GM12872 (cell line): ENCODE measurements around the gene DDX47.

ENCODE experiments used
- CTCF ChIP-seq: IDR thresholded peaks from 3 replicates; pipeline ENCODE4 v1.5.1; 2011; ENCODE audit warnings: low read depth, mild to moderate bottlenecking, low read length, moderate library complexity; ENCODE audit not compliant: insufficient read depth

The DDX47 gene

GRCh38 chr12:12818701-12819100 is 5.6 kb downstream of the DDX47 start:
- TF ChIP-seq CTCF = no peak

- TF ChIP-seq CTCF = no peak
These were observed 6.1 kb downstream of the DDX47 start for GRCh38 chr12:12819221-12819620.

- no peak for TF ChIP-seq CTCF
These were observed 6.7 kb downstream of the DDX47 start for GRCh38 chr12:12819752-12820311.

GRCh38 chr12:12821975-12822374 is 8.8 kb downstream of the DDX47 start:
- TF ChIP-seq CTCF = no peak

- no peak for TF ChIP-seq CTCF
These were observed 9.7 kb downstream of the DDX47 start for GRCh38 chr12:12822886-12823285.

- TF ChIP-seq CTCF = no peak
These were observed 10.2 kb downstream of the DDX47 start for GRCh38 chr12:12823300-12823699.

GRCh38 chr12:12823811-12824210 is 10.7 kb downstream of the DDX47 start:
- TF ChIP-seq CTCF = no peak
